Neural crest cell (in vitro differentiated cells): ENCODE measurements around the gene FHIT. TPM values are rescaled to one million over a fixed set of nuclear protein-coding genes. Genes with fewer than 3 reads are reported as not detected.

ENCODE experiments used
- DNase-seq: peaks from one replicate; pipeline ENCODE4 v3.0.0; 2021; ENCODE audit warnings: low read depth, mixed read lengths, low spot score
- H3K27ac Mint-ChIP-seq: one replicate; pipeline ENCODE4 v1.8.0; 2021; ENCODE audit warnings: mild to moderate bottlenecking, mixed read lengths; ENCODE audit not compliant: unreplicated experiment
- H3K27me3 Mint-ChIP-seq: 2 replicates; pipeline ENCODE4 v1.8.0; 2021; ENCODE audit warnings: low read depth, mild to moderate bottlenecking, mixed read lengths
- H3K36me3 Mint-ChIP-seq: 2 replicates; pipeline ENCODE4 v1.8.0; 2021; ENCODE audit warnings: low read depth, mild to moderate bottlenecking, mixed read lengths
- H3K4me1 Mint-ChIP-seq: 2 replicates; pipeline ENCODE4 v1.8.0; 2021; ENCODE audit warnings: mixed read lengths
- H3K4me3 Mint-ChIP-seq: one replicate; pipeline ENCODE4 v1.8.0; 2021; ENCODE audit warnings: mild to moderate bottlenecking, mixed read lengths
- H3K9me3 Mint-ChIP-seq: 2 replicates; pipeline ENCODE4 v1.8.0; 2021; ENCODE audit warnings: mixed read lengths
- total RNA-seq: library from RNA; stranded (reverse); gene quantifications from 2 replicates; pipeline ENCODE4 v1.2.1, GENCODE V29; 2021
- TF ChIP-seq, protein P1 (sequence below): fragments of 200-600 bp; sonication (generic); conservative IDR thresholded peaks from 2 replicates; pipeline ENCODE4 v1.5.0; 2021; ENCODE audit warnings: antibody characterized with exemption, mild to moderate bottlenecking

Gene FHIT
- total RNA-seq, 1 donor from 2014 or later, result 5.2 TPM

DNA sequence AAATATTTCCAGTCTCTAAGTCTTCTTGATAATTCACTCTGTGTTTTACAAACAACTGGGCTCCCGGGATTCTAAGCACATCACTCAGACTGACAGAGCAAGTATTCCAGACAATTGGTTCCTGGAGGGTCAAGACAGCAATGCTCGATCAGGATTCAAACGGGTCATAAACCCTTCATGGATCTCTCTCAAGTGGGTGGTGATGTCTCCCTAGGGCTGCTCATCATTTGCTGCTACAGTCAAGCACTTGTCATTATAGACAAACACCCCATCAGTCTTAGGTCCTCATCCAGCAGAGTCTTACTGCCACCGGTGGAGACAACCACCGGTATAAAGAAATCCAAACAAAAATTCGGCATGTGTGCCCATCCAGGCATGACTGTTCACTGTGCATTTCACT is 921.1 kb downstream of the FHIT start:
- H3K4me1 Mint-ChIP-seq, result peaks cover 4% of the 10 kb centered on the region
- no peak overlapping the region for H3K4me3 Mint-ChIP-seq
- no peaks in the 10 kb centered on the region for H3K27me3 Mint-ChIP-seq
- H3K9me3 Mint-ChIP-seq, result peaks cover 3% of the 10 kb centered on the region
- H3K27ac Mint-ChIP-seq, result no peak overlapping the region
- TF ChIP-seq, protein P1, sequence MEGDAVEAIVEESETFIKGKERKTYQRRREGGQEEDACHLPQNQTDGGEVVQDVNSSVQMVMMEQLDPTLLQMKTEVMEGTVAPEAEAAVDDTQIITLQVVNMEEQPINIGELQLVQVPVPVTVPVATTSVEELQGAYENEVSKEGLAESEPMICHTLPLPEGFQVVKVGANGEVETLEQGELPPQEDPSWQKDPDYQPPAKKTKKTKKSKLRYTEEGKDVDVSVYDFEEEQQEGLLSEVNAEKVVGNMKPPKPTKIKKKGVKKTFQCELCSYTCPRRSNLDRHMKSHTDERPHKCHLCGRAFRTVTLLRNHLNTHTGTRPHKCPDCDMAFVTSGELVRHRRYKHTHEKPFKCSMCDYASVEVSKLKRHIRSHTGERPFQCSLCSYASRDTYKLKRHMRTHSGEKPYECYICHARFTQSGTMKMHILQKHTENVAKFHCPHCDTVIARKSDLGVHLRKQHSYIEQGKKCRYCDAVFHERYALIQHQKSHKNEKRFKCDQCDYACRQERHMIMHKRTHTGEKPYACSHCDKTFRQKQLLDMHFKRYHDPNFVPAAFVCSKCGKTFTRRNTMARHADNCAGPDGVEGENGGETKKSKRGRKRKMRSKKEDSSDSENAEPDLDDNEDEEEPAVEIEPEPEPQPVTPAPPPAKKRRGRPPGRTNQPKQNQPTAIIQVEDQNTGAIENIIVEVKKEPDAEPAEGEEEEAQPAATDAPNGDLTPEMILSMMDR, result no peak
- DNase-seq, result no peak
- H3K36me3 Mint-ChIP-seq, result no peaks in the 10 kb centered on the region

DNA sequence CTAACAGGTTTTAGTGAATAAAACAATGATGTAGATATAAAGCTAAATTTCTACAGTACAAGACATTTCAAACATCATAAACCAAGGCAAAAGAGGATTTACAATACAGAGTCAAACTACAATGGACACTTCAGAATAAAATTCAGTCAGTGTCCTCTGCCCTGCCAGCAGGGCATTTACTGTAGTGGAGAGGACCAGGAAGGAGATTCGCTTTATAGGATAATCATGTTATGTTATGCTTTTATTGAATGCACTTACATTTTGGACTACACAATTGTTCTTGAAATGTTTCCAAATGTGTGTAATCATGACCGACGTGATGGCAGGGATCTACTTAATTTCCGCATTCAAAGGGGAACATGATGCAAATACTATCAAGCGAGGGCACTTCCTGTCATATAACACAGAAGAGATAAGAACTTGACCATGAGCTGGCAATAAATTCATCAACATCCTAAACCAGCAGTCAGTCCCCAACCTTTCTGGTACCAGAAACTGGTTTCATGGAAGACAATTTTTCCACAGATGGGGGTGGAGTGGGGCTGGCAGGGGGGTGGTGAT is 925.6 kb downstream of the FHIT start:
- TF ChIP-seq, protein P1, result no peak
- Mint-ChIP-seq H3K36me3 (no peaks in the 10 kb centered on the region), H3K9me3 (no peaks in the 10 kb centered on the region), H3K4me1 (peaks cover 9% of the 10 kb centered on the region), H3K27me3 (no peaks in the 10 kb centered on the region), H3K4me3 (no peak overlapping the region), H3K27ac (no peak overlapping the region)
- DNase-seq, result no peak

DNA sequence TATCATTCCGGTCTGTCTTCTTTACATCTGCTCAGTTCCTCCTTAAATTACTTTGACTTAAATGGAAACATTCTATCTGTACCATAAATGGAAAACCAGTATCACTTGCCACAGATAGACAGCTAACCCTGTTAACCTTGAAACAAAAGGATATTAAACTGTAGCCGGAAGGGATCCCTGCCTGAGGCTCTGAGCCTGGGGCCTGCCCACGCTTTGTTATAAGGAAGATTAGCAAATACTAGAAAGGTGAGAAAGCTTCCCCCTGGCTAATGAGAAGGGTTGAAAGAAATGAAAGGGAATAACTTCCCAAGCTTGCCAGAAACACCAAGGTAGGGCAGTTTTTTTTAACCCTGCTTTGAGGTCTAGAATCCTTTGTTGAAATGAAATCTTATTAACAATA is 927.6 kb downstream of the FHIT start:
- H3K27me3 Mint-ChIP-seq, result no peaks in the 10 kb centered on the region
- no peaks in the 10 kb centered on the region for H3K36me3 Mint-ChIP-seq
- peak overlapping the region; percentile 4 for H3K27ac Mint-ChIP-seq
- TF ChIP-seq, protein P1, result no peak
- DNase-seq, result no peak
- no peaks in the 10 kb centered on the region for H3K9me3 Mint-ChIP-seq
- no peak overlapping the region for H3K4me3 Mint-ChIP-seq
- peaks cover 9% of the 10 kb centered on the region for H3K4me1 Mint-ChIP-seq

DNA sequence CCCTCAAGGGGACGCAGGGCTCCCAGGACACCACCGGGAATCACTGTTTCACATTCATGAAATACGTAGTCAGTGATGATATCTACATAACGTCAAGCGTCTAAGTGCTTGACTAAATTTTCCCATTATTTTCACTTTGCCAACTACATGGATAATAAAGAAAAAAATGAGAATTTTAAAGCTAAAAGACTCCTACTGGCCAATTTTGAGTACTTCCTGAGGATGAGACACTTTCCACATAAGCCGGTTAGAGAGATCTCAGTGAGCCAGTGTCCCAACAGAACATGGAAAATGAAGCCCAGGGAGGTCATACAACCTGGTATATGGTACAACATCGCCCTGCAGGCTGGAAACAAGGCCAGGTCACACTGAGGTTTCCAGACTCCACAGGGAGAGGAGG is 928.1 kb downstream of the FHIT start:
- Mint-ChIP-seq H3K9me3 (no peaks in the 10 kb centered on the region), H3K36me3 (no peaks in the 10 kb centered on the region), H3K4me1 (peaks cover 9% of the 10 kb centered on the region), H3K4me3 (no peak overlapping the region), H3K27ac (no peak overlapping the region), H3K27me3 (no peaks in the 10 kb centered on the region)
- TF ChIP-seq, protein P1, result peak; percentile 31
- no peak for DNase-seq

DNA sequence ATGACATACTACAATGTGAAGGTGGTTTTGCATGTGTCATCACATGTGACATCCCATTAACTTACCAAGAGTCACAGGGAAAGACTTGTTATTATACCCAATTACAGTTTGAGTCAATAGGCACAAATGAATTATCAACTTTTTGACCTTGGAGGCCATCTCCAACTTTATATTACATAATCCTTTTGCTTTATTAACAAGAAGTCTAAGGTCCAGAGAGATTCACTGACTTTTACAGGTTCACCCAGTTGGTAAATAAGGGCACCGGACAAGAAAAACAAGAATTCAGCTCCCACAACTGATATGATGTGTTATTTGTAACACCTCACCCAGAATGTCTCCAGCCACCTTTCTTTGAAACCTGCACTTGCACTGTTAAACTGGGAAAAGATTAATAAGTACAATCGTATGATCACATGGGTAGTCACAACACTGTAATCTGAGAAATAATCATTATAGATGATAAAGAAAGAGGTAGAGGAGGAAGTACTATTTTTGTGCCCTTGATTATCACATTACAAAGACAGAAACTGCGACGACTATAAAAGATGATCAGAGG is 928.9 kb downstream of the FHIT start:
- Mint-ChIP-seq H3K27me3 (no peaks in the 10 kb centered on the region), H3K36me3 (no peaks in the 10 kb centered on the region), H3K27ac (no peak overlapping the region), H3K4me1 (peaks cover 5% of the 10 kb centered on the region), H3K4me3 (no peak overlapping the region), H3K9me3 (no peaks in the 10 kb centered on the region)
- DNase-seq, result no peak
- TF ChIP-seq, protein P1, result no peak
